Nephron progenitor cell (in vitro differentiated cells): Measurements from ENCODE around the gene HOXA11.

Experiments used
- DNase-seq: peaks from one replicate; pipeline ENCODE4 v3.0.0; 2021
- H3K27ac Mint-ChIP-seq: 2 replicates; pipeline ENCODE4 v1.8.0; 2021; ENCODE audit warnings: mild to moderate bottlenecking, moderate library complexity, mixed read lengths
- H3K27me3 Mint-ChIP-seq: 2 replicates; pipeline ENCODE4 v1.8.0; 2021; ENCODE audit warnings: mild to moderate bottlenecking, low read depth, mixed read lengths; ENCODE audit not compliant: poor library complexity
- H3K36me3 Mint-ChIP-seq: 2 replicates; pipeline ENCODE4 v1.8.0; 2021; ENCODE audit warnings: low read depth, mixed read lengths
- H3K4me1 Mint-ChIP-seq: 2 replicates; pipeline ENCODE4 v1.8.0; 2021; ENCODE audit warnings: mixed read lengths
- H3K4me3 Mint-ChIP-seq: 2 replicates; pipeline ENCODE4 v1.8.0; 2021; ENCODE audit warnings: mild to moderate bottlenecking, moderate library complexity, mixed read lengths
- H3K9me3 Mint-ChIP-seq: 2 replicates; pipeline ENCODE4 v1.8.0; 2021; ENCODE audit warnings: mild to moderate bottlenecking, moderate library complexity, mixed read lengths
- TF ChIP-seq, protein P1 (sequence below): fragments of 200-600 bp; sonication (generic); IDR thresholded peaks from 2 replicates; pipeline ENCODE4 v1.5.0; 2021; ENCODE audit warnings: antibody characterized with exemption

Gene HOXA11

DNA sequence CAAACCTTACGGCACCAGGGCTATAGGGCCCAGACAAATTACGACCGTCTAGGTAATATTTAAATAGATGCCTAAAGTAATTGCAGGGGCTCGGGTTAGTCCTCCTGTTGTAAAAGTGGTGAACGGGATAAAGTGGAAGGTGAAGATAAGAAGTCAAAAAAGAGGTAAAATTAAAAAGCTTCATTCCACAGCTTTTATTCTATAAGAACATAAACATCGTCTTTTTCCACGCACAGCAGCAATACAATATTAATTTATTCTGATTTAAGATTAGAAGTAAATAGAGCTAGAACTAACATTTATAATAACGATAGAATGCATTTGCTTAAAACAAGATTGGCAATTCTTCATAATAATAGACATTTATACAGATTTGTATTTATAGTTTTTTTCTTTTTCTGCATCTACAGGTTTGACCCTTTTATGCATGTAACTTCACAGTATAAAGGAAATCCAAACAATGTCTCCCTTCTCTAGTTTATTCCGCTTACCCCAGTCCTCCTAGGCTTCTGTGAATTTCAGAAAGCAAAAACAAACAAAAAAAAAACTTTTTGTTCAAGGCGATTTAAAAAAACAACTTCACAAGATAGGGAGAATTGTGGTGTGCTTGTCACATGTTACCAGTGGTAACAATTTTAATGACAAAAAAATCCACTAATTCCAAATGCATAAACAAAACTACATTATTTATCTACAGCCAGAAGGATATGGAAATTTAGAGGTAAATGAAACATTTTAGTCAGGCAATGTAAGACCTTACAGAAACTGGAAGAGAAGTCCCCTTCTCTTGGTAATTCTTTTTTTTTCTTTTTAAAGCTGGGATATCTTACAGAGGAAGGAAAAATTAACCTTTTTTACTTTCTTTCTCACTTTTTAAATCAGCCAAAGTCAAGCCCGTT lies 14.4 kb downstream of the HOXA11 start:
- no peak for DNase-seq
- Mint-ChIP-seq H3K9me3 (no peaks in the 10 kb centered on the region), H3K36me3 (peaks cover 52% of the 10 kb centered on the region), H3K4me3 (peak overlapping the region; percentile 97), H3K27ac (peak overlapping the region; percentile 100), H3K27me3 (peaks cover 21% of the 10 kb centered on the region), H3K4me1 (peaks cover 47% of the 10 kb centered on the region)
- TF ChIP-seq, protein P1, sequence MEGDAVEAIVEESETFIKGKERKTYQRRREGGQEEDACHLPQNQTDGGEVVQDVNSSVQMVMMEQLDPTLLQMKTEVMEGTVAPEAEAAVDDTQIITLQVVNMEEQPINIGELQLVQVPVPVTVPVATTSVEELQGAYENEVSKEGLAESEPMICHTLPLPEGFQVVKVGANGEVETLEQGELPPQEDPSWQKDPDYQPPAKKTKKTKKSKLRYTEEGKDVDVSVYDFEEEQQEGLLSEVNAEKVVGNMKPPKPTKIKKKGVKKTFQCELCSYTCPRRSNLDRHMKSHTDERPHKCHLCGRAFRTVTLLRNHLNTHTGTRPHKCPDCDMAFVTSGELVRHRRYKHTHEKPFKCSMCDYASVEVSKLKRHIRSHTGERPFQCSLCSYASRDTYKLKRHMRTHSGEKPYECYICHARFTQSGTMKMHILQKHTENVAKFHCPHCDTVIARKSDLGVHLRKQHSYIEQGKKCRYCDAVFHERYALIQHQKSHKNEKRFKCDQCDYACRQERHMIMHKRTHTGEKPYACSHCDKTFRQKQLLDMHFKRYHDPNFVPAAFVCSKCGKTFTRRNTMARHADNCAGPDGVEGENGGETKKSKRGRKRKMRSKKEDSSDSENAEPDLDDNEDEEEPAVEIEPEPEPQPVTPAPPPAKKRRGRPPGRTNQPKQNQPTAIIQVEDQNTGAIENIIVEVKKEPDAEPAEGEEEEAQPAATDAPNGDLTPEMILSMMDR = no peak

DNA sequence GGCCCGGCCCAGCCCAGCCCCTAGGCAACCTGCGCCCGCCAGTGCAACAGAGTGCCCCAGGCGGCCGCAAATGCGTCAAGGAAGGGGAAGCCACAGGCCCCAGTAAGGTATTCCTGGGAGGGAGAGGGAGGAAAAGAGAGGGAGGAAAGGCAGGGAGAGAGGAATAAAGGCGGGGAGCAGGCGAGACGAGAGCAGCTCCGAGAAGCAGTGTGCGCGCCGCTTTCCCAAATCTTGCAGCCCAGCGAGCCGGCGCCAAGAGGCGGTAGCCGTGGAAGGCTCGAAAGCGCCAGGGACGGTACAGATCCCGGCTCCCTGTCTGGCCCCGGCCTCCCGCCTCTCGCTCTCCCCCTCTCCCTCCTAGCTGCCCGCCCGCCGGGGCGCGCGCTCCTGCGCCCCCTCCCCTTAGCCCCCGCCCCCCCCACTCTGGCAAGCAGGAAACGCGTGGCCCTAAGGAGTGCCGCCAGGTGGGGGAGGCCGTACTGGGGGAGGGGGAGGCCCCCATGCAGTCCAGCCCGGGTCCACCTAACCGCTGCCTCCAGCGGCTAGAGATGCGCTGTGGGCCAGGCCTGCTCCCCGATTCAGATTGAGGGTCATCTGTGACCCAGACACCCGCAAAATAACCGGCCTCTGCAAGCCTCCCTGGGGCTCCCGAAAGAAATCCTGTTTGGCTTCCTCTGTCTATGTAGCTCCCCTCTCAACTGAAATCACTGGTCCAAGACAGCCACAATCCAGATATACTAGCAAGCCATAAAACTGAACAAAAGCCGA lies 15.2 kb downstream of the HOXA11 start:
- peaks cover 57% of the 10 kb centered on the region for H3K36me3 Mint-ChIP-seq
- TF ChIP-seq, protein P1 = no peak
- H3K27me3 Mint-ChIP-seq = peaks cover 21% of the 10 kb centered on the region
- DNase-seq = peak; percentile 63
- H3K4me1 Mint-ChIP-seq = peaks cover 42% of the 10 kb centered on the region
- H3K4me3 Mint-ChIP-seq = peak overlapping the region; percentile 97
- H3K27ac Mint-ChIP-seq = peak overlapping the region; percentile 100
- no peaks in the 10 kb centered on the region for H3K9me3 Mint-ChIP-seq

DNA sequence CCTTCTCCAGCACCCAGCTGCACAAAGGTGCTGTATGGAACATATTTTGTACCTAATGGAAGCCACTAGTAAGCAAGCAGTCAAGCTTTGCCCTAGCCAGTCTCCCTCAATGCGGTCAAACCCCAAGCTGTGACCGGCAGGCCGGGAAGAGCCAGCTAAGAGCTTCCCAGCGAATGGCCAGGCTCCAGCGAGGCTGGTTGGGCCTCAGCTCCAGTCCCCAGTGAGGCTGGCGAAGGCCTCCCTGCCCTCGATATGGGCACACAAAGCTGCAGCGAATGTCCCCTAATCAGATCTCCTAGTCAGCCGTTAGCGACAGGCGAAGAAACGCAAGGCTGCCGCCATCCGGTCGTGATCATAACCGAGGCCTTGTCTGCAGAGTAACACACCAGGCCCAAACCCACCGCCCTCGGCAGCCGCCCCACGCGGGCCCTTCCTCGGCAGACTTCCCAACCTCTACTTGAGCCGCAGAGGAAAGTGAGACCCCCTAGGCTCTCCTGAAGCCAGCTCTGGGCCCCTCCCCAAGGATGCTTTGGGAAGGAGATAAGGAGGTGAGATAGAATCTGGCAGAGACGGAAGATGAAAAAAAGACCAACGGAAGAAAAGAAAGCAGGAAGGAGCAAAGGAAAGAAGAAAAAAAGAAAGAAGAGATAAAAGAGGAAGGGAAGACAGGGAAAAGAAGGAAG lies 16.6 kb downstream of the HOXA11 start:
- H3K9me3 Mint-ChIP-seq = no peaks in the 10 kb centered on the region
- H3K4me1 Mint-ChIP-seq = peaks cover 38% of the 10 kb centered on the region
- peak; percentile 58 for DNase-seq
- peaks cover 71% of the 10 kb centered on the region for H3K36me3 Mint-ChIP-seq
- peak overlapping the region; percentile 98 for H3K27ac Mint-ChIP-seq
- peak overlapping the region; percentile 97 for H3K4me3 Mint-ChIP-seq
- peaks cover 19% of the 10 kb centered on the region for H3K27me3 Mint-ChIP-seq
- TF ChIP-seq, protein P1 = no peak

DNA sequence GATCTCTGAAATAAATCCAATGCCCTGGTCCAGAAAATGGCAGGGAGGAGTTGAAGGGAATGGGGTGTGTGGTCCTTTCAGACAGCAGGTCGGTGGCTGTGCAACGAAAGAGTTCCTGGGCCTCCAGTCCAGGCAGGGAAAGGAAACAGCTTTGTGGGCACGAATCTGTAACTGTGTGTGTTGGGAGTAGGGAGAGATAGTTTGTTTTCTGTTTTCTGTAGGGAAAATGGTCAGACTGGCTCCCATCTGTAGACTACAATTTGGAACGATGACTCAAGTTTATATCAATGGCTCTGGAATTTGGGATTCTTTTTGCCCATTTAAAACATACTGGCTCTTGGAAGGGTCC lies 17.1 kb downstream of the HOXA11 start:
- Mint-ChIP-seq H3K9me3 (no peaks in the 10 kb centered on the region), H3K4me1 (peaks cover 38% of the 10 kb centered on the region), H3K27ac (peak overlapping the region; percentile 98), H3K36me3 (peaks cover 76% of the 10 kb centered on the region), H3K4me3 (peak overlapping the region; percentile 97), H3K27me3 (peaks cover 19% of the 10 kb centered on the region)
- DNase-seq = peak; percentile 6
- TF ChIP-seq, protein P1 = no peak

DNA sequence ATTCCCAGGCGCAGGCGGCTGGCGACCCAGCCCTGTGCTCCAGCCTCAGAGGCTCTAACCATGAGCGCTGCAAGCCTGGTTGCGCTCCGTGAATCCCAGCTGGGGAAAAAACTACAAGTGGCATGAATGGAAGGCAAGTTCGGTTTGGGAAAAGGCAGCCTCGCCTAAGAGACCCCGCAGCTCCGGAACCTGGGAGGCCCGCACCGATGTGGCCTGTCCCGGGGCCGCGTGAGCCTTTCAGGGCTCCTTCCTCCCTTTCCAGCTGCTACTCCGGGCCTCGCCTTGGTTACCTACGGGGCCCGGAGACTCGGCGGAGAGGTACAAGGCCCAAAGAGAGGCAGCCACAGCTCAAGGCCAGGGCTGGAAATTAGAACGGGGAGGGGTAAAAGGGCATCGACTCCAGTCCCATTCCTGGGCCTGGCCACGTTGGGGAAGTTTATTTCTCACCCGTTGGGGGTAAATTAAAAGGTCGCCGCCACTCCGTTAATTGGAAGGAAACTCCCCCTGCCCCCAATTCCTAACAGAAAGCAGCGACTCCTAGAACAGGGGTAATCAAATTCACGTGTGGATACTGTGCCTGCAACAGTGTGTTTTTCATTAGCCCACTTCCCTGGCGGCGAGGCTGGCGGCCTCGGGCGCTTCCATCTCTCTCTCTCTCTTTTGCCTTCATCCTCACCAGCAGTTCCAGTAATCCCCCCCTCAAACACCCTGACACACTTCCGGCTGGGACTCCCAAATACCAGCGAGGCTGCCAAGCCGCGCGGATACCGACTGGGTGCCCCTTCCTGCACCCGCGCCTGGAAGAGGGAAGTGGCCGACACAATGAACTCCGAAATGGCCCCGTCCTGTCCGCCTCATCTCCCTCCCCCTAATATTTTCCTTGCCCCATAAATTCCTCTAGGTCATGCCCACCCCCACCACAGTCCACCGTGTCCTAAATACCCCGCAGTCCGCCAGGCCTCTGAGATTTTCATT lies 18.2 kb downstream of the HOXA11 start:
- TF ChIP-seq, protein P1 = no peak
- Mint-ChIP-seq H3K36me3 (peaks cover 79% of the 10 kb centered on the region), H3K27me3 (peaks cover 19% of the 10 kb centered on the region), H3K9me3 (no peaks in the 10 kb centered on the region), H3K4me1 (peaks cover 35% of the 10 kb centered on the region), H3K4me3 (peak overlapping the region; percentile 97), H3K27ac (peak overlapping the region; percentile 98)
- DNase-seq = peak; percentile 47
